Keratinocyte (primary cell): Measurements from ENCODE around the gene FTSJ3. TPM values are rescaled to one million over a fixed set of nuclear protein-coding genes. Genes with fewer than 3 reads are reported as not detected.

ENCODE experiments used
- DNase-seq: peaks from one replicate; pipeline ENCODE4 v3.0.0-alpha.2; 2011; ENCODE audit warnings: low read depth, missing footprints, low spot score
- FAIRE-seq: peaks from 2 replicates; lab custom pipeline; 2011; peaks lifted over from hg19 to GRCh38; lab: Jason Lieb, UNC
- H2AFZ ChIP-seq: 2 replicates; pipeline ENCODE4 v1.6.0; 2012; ENCODE audit warnings: low read length, control low read depth, inconsistent platforms; ENCODE audit not compliant: control insufficient read depth
- H3K27ac ChIP-seq: 2 replicates; pipeline ENCODE4 v1.5.1; 2011; ENCODE audit warnings: low read length; ENCODE audit not compliant: control insufficient read depth, insufficient read depth
- H3K27me3 ChIP-seq: 3 replicates; pipeline ENCODE4 v1.6.0; 2011; ENCODE audit warnings: low read length; ENCODE audit not compliant: control insufficient read depth, insufficient read depth; ENCODE audit errors: extremely low read depth
- H3K36me3 ChIP-seq, 2 experiments: 2 replicates in 1 of 2; 3 replicates in 1 of 2; pipeline ENCODE4 v1.5.1; 2011; ENCODE audit warnings: low read length in 2 of 2, mild to moderate bottlenecking in 1 of 2; ENCODE audit not compliant: control insufficient read depth in 2 of 2, insufficient read depth in 2 of 2; ENCODE audit errors: extremely low read depth in 1 of 2
- H3K4me1 ChIP-seq: 3 replicates; pipeline ENCODE4 v1.5.1; 2011; ENCODE audit warnings: low read length; ENCODE audit not compliant: control insufficient read depth, insufficient read depth; ENCODE audit errors: extremely low read depth
- H3K4me2 ChIP-seq: 3 replicates; pipeline ENCODE4 v1.6.0; 2011; ENCODE audit warnings: low read depth, low read length; ENCODE audit not compliant: control insufficient read depth, insufficient read depth; ENCODE audit errors: extremely low read depth
- H3K4me3 ChIP-seq, 3 experiments: fragments of 200-600 bp in 1 of 3; sonication (generic) in 1 of 3; 2 replicates in 2 of 3; 3 replicates in 1 of 3; pipeline ENCODE4 v1.5.1; 2011 to 2016; ENCODE audit warnings: low read length in 3 of 3, mild to moderate bottlenecking in 3 of 3, control low read depth in 2 of 3, inconsistent platforms in 1 of 3, low read depth in 1 of 3, mixed read lengths in 1 of 3, mixed run types in 1 of 3, moderate library complexity in 1 of 3; ENCODE audit not compliant: control insufficient read depth in 2 of 3, insufficient read depth in 2 of 3; ENCODE audit errors: extremely low read depth in 1 of 3
- H3K79me2 ChIP-seq: 2 replicates; pipeline ENCODE4 v1.6.0; 2012; ENCODE audit warnings: low read length; ENCODE audit not compliant: control insufficient read depth, insufficient read depth
- H3K9ac ChIP-seq: 3 replicates; pipeline ENCODE4 v1.6.0; 2011; ENCODE audit warnings: low read length; ENCODE audit not compliant: control insufficient read depth, insufficient read depth; ENCODE audit errors: extremely low read depth
- H3K9me1 ChIP-seq: 3 replicates; pipeline ENCODE4 v1.6.0; 2011; ENCODE audit warnings: low read length; ENCODE audit not compliant: control insufficient read depth, insufficient read depth; ENCODE audit errors: extremely low read depth
- H3K9me3 ChIP-seq: 2 replicates; pipeline ENCODE4 v1.5.1; 2012; ENCODE audit warnings: low read depth, low read length; ENCODE audit not compliant: control insufficient read depth
- H4K20me1 ChIP-seq: 3 replicates; pipeline ENCODE4 v1.6.0; 2011; ENCODE audit warnings: low read length; ENCODE audit not compliant: control insufficient read depth, insufficient read depth; ENCODE audit errors: extremely low read depth
- EZH2 ChIP-seq: IDR thresholded peaks from one replicate; pipeline ENCODE4 v1.6.1; 2012; ENCODE audit warnings: inconsistent platforms, mild to moderate bottlenecking, low read length, moderate library complexity
- dilution Hi-C: fragments of 300-500 bp; cut with MboI; formaldehyde crosslinking; loops from one replicate; pipeline ENCODE4 v1.7.0; 2020; ENCODE audit warnings: low sequenced_read_pairs; ENCODE audit not compliant: extremely low pct_ligation_motif_present
- polyA plus RNA-seq, 5 experiments: library from polyadenylated mRNA; depleted of rRNA in 3 of 5; stranded (reverse) in 3 of 5; stranded (forward) in 1 of 5; unstranded in 1 of 5; fragments of >200 nt; gene quantifications; 1 replicate in 1 of 5; 2 replicates in 3 of 5; 3 replicates in 1 of 5; pipeline versions ENCODE4 v1.2.1 to v1.2.3, GENCODE V29; 2011 to 2012; ENCODE audit warnings: missing spikeins in 2 of 5, low read depth in 1 of 5, low replicate concordance in 1 of 5
- TF ChIP-seq, protein P1 (sequence below), 3 experiments: IDR thresholded peaks in 1 of 3; conservative IDR thresholded peaks in 1 of 3; optimal IDR thresholded peaks in 1 of 3; 2 replicates in 2 of 3; 3 replicates in 1 of 3; pipeline versions ENCODE3 to v1.5.1; 2011; ENCODE audit warnings: low read length in 3 of 3, mild to moderate bottlenecking in 3 of 3, moderate library complexity in 2 of 3, control low read depth in 1 of 3, inconsistent platforms in 1 of 3; ENCODE audit not compliant: insufficient read depth in 2 of 3; ENCODE audit errors: extremely low read depth in 1 of 3

Gene FTSJ3
- polyA plus RNA-seq, 1 donor (not counting 4 experiments of a cell fraction or from before 2014, with no cell fraction given) = 43.7 TPM

DNA sequence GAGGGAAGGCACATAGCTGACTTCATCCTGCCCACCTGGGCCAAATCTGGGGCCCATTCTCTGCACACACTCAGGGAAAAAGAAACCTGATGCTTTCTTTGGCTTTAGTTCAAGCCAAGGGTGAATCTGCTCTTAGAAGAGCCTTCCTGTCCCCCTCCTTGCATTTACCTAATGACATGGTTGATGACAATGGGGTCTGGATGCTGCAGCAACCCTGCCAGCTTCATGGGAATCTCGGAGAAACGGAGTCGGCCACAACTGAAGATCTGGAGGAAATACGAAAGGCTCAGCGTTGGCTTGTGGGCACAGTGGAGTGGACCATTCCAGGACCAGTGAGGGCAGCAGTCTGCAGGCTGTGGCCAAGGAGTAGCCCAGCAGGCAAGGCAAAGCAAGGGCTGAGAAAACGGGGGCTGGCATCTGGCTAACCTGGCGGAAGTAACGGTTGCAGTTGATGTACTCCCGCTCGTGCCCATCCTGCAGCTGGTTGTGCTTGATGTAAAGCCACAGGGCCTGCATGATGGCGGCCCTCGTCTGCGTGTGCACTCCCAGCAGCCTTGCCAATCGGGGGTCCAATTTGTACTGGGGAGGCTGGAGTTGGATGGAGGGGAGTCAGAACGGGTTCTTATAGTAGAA, 6.4 kb upstream of the FTSJ3 start:
- no peak for FAIRE-seq
- peaks cover 10% of the 10 kb centered on the region for H4K20me1 ChIP-seq
- peaks cover 42% of the 10 kb centered on the region for H3K79me2 ChIP-seq
- no peak overlapping the region for H3K4me3 ChIP-seq
- H3K9me1 ChIP-seq = no peaks in the 10 kb centered on the region
- TF ChIP-seq, protein P1, sequence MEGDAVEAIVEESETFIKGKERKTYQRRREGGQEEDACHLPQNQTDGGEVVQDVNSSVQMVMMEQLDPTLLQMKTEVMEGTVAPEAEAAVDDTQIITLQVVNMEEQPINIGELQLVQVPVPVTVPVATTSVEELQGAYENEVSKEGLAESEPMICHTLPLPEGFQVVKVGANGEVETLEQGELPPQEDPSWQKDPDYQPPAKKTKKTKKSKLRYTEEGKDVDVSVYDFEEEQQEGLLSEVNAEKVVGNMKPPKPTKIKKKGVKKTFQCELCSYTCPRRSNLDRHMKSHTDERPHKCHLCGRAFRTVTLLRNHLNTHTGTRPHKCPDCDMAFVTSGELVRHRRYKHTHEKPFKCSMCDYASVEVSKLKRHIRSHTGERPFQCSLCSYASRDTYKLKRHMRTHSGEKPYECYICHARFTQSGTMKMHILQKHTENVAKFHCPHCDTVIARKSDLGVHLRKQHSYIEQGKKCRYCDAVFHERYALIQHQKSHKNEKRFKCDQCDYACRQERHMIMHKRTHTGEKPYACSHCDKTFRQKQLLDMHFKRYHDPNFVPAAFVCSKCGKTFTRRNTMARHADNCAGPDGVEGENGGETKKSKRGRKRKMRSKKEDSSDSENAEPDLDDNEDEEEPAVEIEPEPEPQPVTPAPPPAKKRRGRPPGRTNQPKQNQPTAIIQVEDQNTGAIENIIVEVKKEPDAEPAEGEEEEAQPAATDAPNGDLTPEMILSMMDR (optimal IDR thresholded peaks at IDR 0.05 in 1 of 3, IDR thresholded peaks at IDR 0.05 in 1 of 3, conservative IDR thresholded peaks at IDR 0.05 in 1 of 3; ENCODE audit: extremely low read depth in 1 of 3, insufficient read depth in 2 of 3, low read length in 3 of 3) = no peak
- no peak for TF ChIP-seq EZH2
- no peaks in the 10 kb centered on the region for H3K27me3 ChIP-seq
- no peak overlapping the region for H3K9ac ChIP-seq
- H3K27ac ChIP-seq = no peak overlapping the region
- H3K4me2 ChIP-seq = no peak overlapping the region
- no peak overlapping the region for H2AFZ ChIP-seq
- dilution Hi-C loops = no loop called here
- H3K4me1 ChIP-seq = peaks cover 28% of the 10 kb centered on the region
- no peak for DNase-seq
- peaks cover 62 to 66% of the 10 kb centered on the region in 2 experiments for H3K36me3 ChIP-seq
- no peaks in the 10 kb centered on the region for H3K9me3 ChIP-seq

DNA sequence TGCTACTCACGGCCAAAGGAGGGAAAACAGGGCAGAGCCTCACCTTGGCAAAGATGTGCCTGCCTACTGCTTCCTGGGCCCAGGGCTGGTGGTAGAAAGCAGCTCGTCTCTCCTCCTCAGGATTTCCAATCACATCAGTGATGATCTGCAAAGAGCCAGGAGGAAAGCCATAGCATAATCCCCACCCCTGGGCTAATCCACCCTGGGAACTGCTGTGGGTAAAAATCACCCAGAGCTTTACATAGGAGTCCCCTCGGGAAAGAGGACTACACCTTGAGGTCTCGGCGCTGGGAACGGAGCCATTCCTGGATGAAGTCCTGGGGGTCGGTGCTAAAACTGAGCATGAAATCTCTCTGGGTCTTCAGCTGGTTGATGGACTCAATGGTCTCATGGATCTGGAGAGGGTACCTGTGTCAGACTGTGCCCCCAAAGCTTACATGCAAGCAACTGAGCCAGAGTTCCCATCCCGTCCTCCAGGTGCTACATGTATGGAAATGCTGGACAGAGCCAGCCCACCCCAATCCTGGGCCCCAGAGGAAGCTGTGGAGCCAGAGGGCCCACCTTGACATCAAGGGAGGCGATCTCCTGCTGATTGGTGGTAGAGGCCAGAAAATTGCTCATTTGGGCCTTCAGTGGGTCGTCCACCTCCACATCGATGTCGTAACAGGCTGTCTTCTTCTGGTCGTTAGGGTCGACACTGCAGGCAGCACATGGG, 5.7 kb upstream of the FTSJ3 start:
- peaks cover 62 to 66% of the 10 kb centered on the region in 2 experiments for H3K36me3 ChIP-seq
- no peak overlapping the region for H3K9ac ChIP-seq
- TF ChIP-seq, protein P1 (optimal IDR thresholded peaks at IDR 0.05 in 1 of 3, IDR thresholded peaks at IDR 0.05 in 1 of 3, conservative IDR thresholded peaks at IDR 0.05 in 1 of 3; ENCODE audit: extremely low read depth in 1 of 3, insufficient read depth in 2 of 3, low read length in 3 of 3) = no peak
- no peak for TF ChIP-seq EZH2
- no peak overlapping the region for H3K4me2 ChIP-seq
- H3K27ac ChIP-seq = no peak overlapping the region
- H3K79me2 ChIP-seq = peaks cover 42% of the 10 kb centered on the region
- no peak overlapping the region for H2AFZ ChIP-seq
- DNase-seq = no peak
- peaks cover 27% of the 10 kb centered on the region for H3K4me1 ChIP-seq
- H3K9me1 ChIP-seq = no peaks in the 10 kb centered on the region
- no peaks in the 10 kb centered on the region for H3K27me3 ChIP-seq
- FAIRE-seq = no peak
- peaks cover 7% of the 10 kb centered on the region for H4K20me1 ChIP-seq
- no peaks in the 10 kb centered on the region for H3K9me3 ChIP-seq
- dilution Hi-C loops = no loop called here
- no peak overlapping the region for H3K4me3 ChIP-seq
